Measurements from ENCODE around the gene OR9G4. TPM values are rescaled to one million over a fixed set of nuclear protein-coding genes. Genes with fewer than 3 reads are reported as not detected.

OR9G4 gene
- total RNA-seq: not detected in 2 replicates

GRCh38 chr11:56748597-56748996 lies at the start of gene OR9G4:
Gene OR9G4 (minus strand): TSS chr11:56748697. CDS start chr11:56743766, 4,931 bp downstream.

GRCh38 chr11:56698795-56699194 lies 49.7 kb downstream of the OR9G4 start, which contains the start of gene OR9G1:
Gene OR9G1 (plus strand): TSS chr11:56699095. CDS start chr11:56700388, 1,293 bp downstream.

Other genes starting within 250 kb of the OR9G4 start
- not detected in 2 replicates for gene OR5M11, start 205.4 kb downstream of the OR9G4 start, total RNA-seq
- not detected in 2 replicates for gene OR5M10, start 171.0 kb downstream of the OR9G4 start, total RNA-seq
- gene OR5M1, start 133.8 kb downstream of the OR9G4 start, total RNA-seq: not detected in 2 replicates
- gene OR5AP2, start 106.3 kb downstream of the OR9G4 start, total RNA-seq: not detected in 2 replicates
- gene OR5AR1, start 85.0 kb downstream of the OR9G4 start, total RNA-seq: not detected in 2 replicates
- gene OR9G1, start 49.6 kb downstream of the OR9G4 start, total RNA-seq: not detected in 2 replicates
- gene OR5AK2, start 240.2 kb upstream of the OR9G4 start, total RNA-seq: not detected in 2 replicates

All from nasal cavity respiratory epithelium epithelial cell of viscerocranial mucosa (primary cell).